Uterus (tissue), 4 donors: ENCODE results near the gene BICD2. TPM values are rescaled to one million over a fixed set of nuclear protein-coding genes. Genes with fewer than 3 reads are reported as not detected.

ENCODE experiments used
- DNase-seq, 2 donors: peaks; one replicate each; pipeline ENCODE4 v3.0.0-alpha.2; 2019 to 2020
- H3K27ac ChIP-seq, 2 donors: fragments of 200-600 bp; sonication (generic); 1 replicate in 1 of 2; 2 replicates in 1 of 2; pipeline ENCODE4 v1.5.1; 2016 to 2018
- H3K27me3 ChIP-seq, 2 donors: fragments of 200-600 bp; sonication (generic); one replicate each; pipeline ENCODE4 v1.5.1; 2018 to 2019; ENCODE audit warnings: control low read depth in 1 of 2
- H3K36me3 ChIP-seq, 2 donors: fragments of 200-600 bp; sonication (generic); one replicate each; pipeline ENCODE4 v1.5.1; 2019; ENCODE audit warnings: control low read depth in 1 of 2
- H3K4me1 ChIP-seq, 2 donors: fragments of 200-600 bp; sonication (generic); one replicate each; pipeline ENCODE4 v1.5.1; 2018 to 2019; ENCODE audit warnings: control low read depth in 1 of 2
- H3K4me3 ChIP-seq, 2 donors: fragments of 200-600 bp; sonication (generic); 1 replicate in 1 of 2; 2 replicates in 1 of 2; pipeline ENCODE4 v1.5.1; 2018 to 2019; ENCODE audit warnings: mild to moderate bottlenecking in 1 of 2
- H3K9me3 ChIP-seq, 2 donors: fragments of 200-600 bp; sonication (generic); one replicate each; pipeline ENCODE4 v1.5.1; 2019; ENCODE audit warnings: control low read depth in 1 of 2
- POLR2A ChIP-seq, 2 donors: fragments of 450-650 bp; IDR thresholded peaks; one replicate each; pipeline ENCODE4 v1.6.1; 2016; ENCODE audit warnings: antibody characterized with exemption in 2 of 2, mild to moderate bottlenecking in 1 of 2, moderate library complexity in 1 of 2
- intact Hi-C: fragments of 100-400 bp; cut with DNase I; formaldehyde crosslinking; loops from one replicate; pipeline ENCODE4 v1.15.1; 2023; ENCODE audit warnings: low total_unique reads
- total RNA-seq, 4 donors: library from RNA; depleted of rRNA in 3 of 4; stranded (reverse); fragments of >200 nt in 3 of 4; gene quantifications; one replicate each; pipeline versions ENCODE4 v1.1.0 to v1.2.4, GENCODE V29; 2014 to 2023
- TF ChIP-seq, protein P1 (sequence below), 4 experiments: fragments of 200-600 bp in 2 of 4; fragments of 450-650 bp in 2 of 4; sonication (generic) in 2 of 4; IDR thresholded peaks; one replicate each; pipeline ENCODE4 v1.5.1; 2016 to 2019; ENCODE audit warnings: antibody characterized with exemption in 4 of 4, mild to moderate bottlenecking in 2 of 4, moderate library complexity in 1 of 4
- donor health status: DM: yes; HTN: yes; CAD: no.

BICD2 gene
- total RNA-seq, 4 donors from 2014 or later: 5.6 to 45.1 (median 22.8) TPM

- Histone ChIP-seq H3K36me3 (no peaks in the 10 kb centered on the region), H3K27me3 (no peaks in the 10 kb centered on the region), H3K4me1 (no peaks in the 10 kb centered on the region), H3K9me3 (no peaks in the 10 kb centered on the region), H3K27ac (no peak overlapping the region), H3K4me3 (no peak overlapping the region)
- TF ChIP-seq, protein P1, sequence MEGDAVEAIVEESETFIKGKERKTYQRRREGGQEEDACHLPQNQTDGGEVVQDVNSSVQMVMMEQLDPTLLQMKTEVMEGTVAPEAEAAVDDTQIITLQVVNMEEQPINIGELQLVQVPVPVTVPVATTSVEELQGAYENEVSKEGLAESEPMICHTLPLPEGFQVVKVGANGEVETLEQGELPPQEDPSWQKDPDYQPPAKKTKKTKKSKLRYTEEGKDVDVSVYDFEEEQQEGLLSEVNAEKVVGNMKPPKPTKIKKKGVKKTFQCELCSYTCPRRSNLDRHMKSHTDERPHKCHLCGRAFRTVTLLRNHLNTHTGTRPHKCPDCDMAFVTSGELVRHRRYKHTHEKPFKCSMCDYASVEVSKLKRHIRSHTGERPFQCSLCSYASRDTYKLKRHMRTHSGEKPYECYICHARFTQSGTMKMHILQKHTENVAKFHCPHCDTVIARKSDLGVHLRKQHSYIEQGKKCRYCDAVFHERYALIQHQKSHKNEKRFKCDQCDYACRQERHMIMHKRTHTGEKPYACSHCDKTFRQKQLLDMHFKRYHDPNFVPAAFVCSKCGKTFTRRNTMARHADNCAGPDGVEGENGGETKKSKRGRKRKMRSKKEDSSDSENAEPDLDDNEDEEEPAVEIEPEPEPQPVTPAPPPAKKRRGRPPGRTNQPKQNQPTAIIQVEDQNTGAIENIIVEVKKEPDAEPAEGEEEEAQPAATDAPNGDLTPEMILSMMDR (IDR thresholded peaks at IDR 0.05): no peak
- no peak for TF ChIP-seq POLR2A (IDR thresholded peaks at IDR 0.05)
- DNase-seq: no peak
- intact Hi-C loops: no loop called here
Measured at GRCh38 chr9:92780206-92780605, 15.6 kb upstream of the BICD2 start.

- no peaks in the 10 kb centered on the region for H3K27me3 ChIP-seq
- intact Hi-C loops: no loop called here
- H3K36me3 ChIP-seq: no peaks in the 10 kb centered on the region
- no peak overlapping the region for H3K4me3 ChIP-seq
- no peak overlapping the region for H3K27ac ChIP-seq
- no peaks in the 10 kb centered on the region for H3K4me1 ChIP-seq
- no peaks in the 10 kb centered on the region for H3K9me3 ChIP-seq
- DNase-seq: no peak
- TF ChIP-seq POLR2A (IDR thresholded peaks at IDR 0.05): no peak
- TF ChIP-seq, protein P1 (IDR thresholded peaks at IDR 0.05): no peak
Measured at GRCh38 chr9:92775466-92775865, 10.8 kb upstream of the BICD2 start.

- H3K4me1 ChIP-seq: no peaks in the 10 kb centered on the region
- no peak overlapping the region for H3K4me3 ChIP-seq
- no peaks in the 10 kb centered on the region for H3K9me3 ChIP-seq
- no peak for DNase-seq
- TF ChIP-seq, protein P1 (IDR thresholded peaks at IDR 0.05): no peak
- TF ChIP-seq POLR2A (IDR thresholded peaks at IDR 0.05): no peak
- no peaks in the 10 kb centered on the region for H3K36me3 ChIP-seq
- intact Hi-C loops: no loop called here
- H3K27me3 ChIP-seq: no peaks in the 10 kb centered on the region
- H3K27ac ChIP-seq: no peak overlapping the region
Measured at GRCh38 chr9:92774274-92774673, 9.6 kb upstream of the BICD2 start.

- Histone ChIP-seq H3K4me3 (no peak overlapping the region), H3K4me1 (no peaks in the 10 kb centered on the region), H3K9me3 (no peaks in the 10 kb centered on the region), H3K36me3 (no peaks in the 10 kb centered on the region), H3K27me3 (no peaks in the 10 kb centered on the region), H3K27ac (no peak overlapping the region)
- intact Hi-C loops: no loop called here
- TF ChIP-seq, protein P1 (IDR thresholded peaks at IDR 0.05): no peak
- TF ChIP-seq POLR2A (IDR thresholded peaks at IDR 0.05): no peak
- DNase-seq: no peak
Measured at GRCh38 chr9:92773810-92774209, 9.2 kb upstream of the BICD2 start.

DNA sequence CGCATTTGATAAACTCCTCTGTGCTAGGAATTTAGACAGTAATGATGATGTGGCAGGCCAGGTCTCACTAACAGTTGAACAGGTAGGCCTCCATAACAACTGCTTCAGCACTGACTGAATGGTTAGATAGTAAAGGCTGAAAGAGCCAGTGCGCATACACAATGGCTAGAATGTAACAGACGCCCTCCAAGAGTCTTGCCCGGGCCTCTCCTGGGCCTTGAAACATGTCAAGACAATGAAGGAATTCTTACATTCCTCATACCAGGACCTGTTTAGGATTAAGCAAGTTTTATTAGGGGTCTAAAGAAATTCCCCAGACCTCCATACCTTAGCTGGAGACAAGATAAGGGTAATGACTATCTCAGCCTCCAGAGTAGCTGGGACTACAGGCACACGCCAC, 6.7 kb upstream of the BICD2 start:
- H3K27me3 ChIP-seq: no peaks in the 10 kb centered on the region
- H3K4me1 ChIP-seq: no peaks in the 10 kb centered on the region
- TF ChIP-seq POLR2A (IDR thresholded peaks at IDR 0.05): no peak
- TF ChIP-seq, protein P1 (IDR thresholded peaks at IDR 0.05): no peak
- DNase-seq: no peak
- no peaks in the 10 kb centered on the region for H3K9me3 ChIP-seq
- no peak overlapping the region for H3K27ac ChIP-seq
- no peaks in the 10 kb centered on the region for H3K36me3 ChIP-seq
- intact Hi-C loops: no loop called here
- no peak overlapping the region for H3K4me3 ChIP-seq
